ENCODE measurements around the gene ZNF593OS. TPM values are rescaled to one million over a fixed set of nuclear protein-coding genes. Genes with fewer than 3 reads are reported as not detected.

ZNF593OS gene
- total RNA-seq, 1 experiment from 2014 or later: not detected

- Histone ChIP-seq H4K5ac (ENCODE audit: insufficient read length, low read depth, low read length) (no peak overlapping the region), H3K79me2 (ENCODE audit: insufficient read depth, low read length) (no peaks in the 10 kb centered on the region), H4K91ac (ENCODE audit: insufficient read length, low read depth, low read length) (no peak overlapping the region), H3K23me2 (ENCODE audit: insufficient read length, low read depth, low read length, poor library complexity, severe bottlenecking) (no peaks in the 10 kb centered on the region), H3K27me3 (ENCODE audit: insufficient read depth, low read length) (peaks cover 8% of the 10 kb centered on the region; the same call in 1 of the 2 replicates), H3K14ac (ENCODE audit: insufficient read depth, low read length) (no peak overlapping the region), H2BK20ac (ENCODE audit: low read depth, low read length, poor library complexity, severe bottlenecking) (no peak overlapping the region), H3K4me2 (ENCODE audit: insufficient read depth, insufficient read length, low read length) (no peak overlapping the region), H2BK15ac (ENCODE audit: low read depth, low read length) (no peak overlapping the region), H3K56ac (ENCODE audit: insufficient read length, low read depth, low read length) (no peak overlapping the region), H3T11ph (ENCODE audit: low read length) (no peak overlapping the region), H3K9ac (ENCODE audit: extremely low read depth, insufficient read length, low read length) (no peak overlapping the region), H2AK5ac (ENCODE audit: insufficient read length, low read length) (no peak overlapping the region), H2BK5ac (ENCODE audit: insufficient read length, low read length) (no peak overlapping the region), H2BK120ac (ENCODE audit: low read depth, low read length, poor library complexity, severe bottlenecking) (no peak overlapping the region), H2AFZ (ENCODE audit: low read length) (no peak overlapping the region), H4K20me1 (ENCODE audit: control insufficient read depth, insufficient read depth, insufficient read length) (no peaks in the 10 kb centered on the region), H3K27ac (ENCODE audit: insufficient read length, low read depth, low read length) (no peak overlapping the region), H3K79me1 (ENCODE audit: insufficient read depth, low read depth, low read length, poor library complexity, severe bottlenecking) (no peaks in the 10 kb centered on the region), H3K4me1 (ENCODE audit: insufficient read depth, low read length) (peaks cover 2% of the 10 kb centered on the region; the same call in 1 of the 2 replicates), H4K8ac (replicated peaks; ENCODE audit: insufficient read length, low read depth, low read length) (no peak overlapping the region), H3K18ac (ENCODE audit: insufficient read length, low read depth, low read length) (no peak overlapping the region), H3K23ac (ENCODE audit: insufficient read length, low read depth, low read length) (no peak overlapping the region), H2BK12ac (ENCODE audit: insufficient read length, low read depth, low read length) (no peak overlapping the region), H3K4ac (ENCODE audit: low read depth, low read length) (no peak overlapping the region), H3K9me3 (ENCODE audit: control insufficient read depth, low read depth, low read length) (no peaks in the 10 kb centered on the region)
- no peaks in the 10 kb centered on the region for H3K36me3 Mint-ChIP-seq (ENCODE audit: insufficient read depth in 1 of 3, low read depth in 3 of 3)
- H3K4me3 Mint-ChIP-seq: no peak overlapping the region
- no peak overlapping the region for H3K27ac Mint-ChIP-seq
- DNase-seq: no peak
- H3K9me3 Mint-ChIP-seq: no peaks in the 10 kb centered on the region
- peaks cover 0 to 3% of the 10 kb centered on the region in 2 experiments; a peak in 1 of 4 replicates for H3K4me1 Mint-ChIP-seq
- TF ChIP-seq CTCF (conservative IDR thresholded peaks at IDR 0.05): no peak
- peaks cover 100% of the 10 kb centered on the region for H3K27me3 Mint-ChIP-seq (ENCODE audit: low read depth)
Measured at GRCh38 chr1:26148887-26149286, 22.7 kb downstream of the ZNF593OS start.

All from H9 (cell line).